Mammary epithelial cell (primary cell): ENCODE measurements around the gene C1QTNF1.

Source experiments
- CTCF ChIP-seq, 2 donors: IDR thresholded peaks in 1 of 2; conservative IDR thresholded peaks in 1 of 2; 2 replicates each; pipeline ENCODE4 v1.5.1; 2011 to 2012; ENCODE audit warnings: inconsistent platforms in 2 of 2, low read length in 2 of 2, mild to moderate bottlenecking in 2 of 2, control low read depth in 1 of 2, low read depth in 1 of 2; ENCODE audit not compliant: insufficient read depth in 1 of 2; ENCODE audit errors: extremely low read depth in 1 of 2
- EZH2 ChIP-seq: IDR thresholded peaks from 2 replicates; pipeline ENCODE4 v1.6.1; 2012; ENCODE audit warnings: low read length, inconsistent platforms, borderline replicate concordance

GRCh38 chr17:79047291-79047920 is 23.4 kb downstream of the C1QTNF1 start:
- TF ChIP-seq CTCF (conservative IDR thresholded peaks at IDR 0.05 in 1 of 2, IDR thresholded peaks at IDR 0.05 in 1 of 2; ENCODE audit: extremely low read depth in 1 of 2, insufficient read depth in 1 of 2, low read depth in 1 of 2, low read length in 2 of 2) = no peak
- no peak for TF ChIP-seq EZH2
